T follicular helper cell (primary cell): ENCODE data around the gene NT5C.

Experiments used
- DNase-seq: peaks from one replicate; pipeline ENCODE4 v3.0.0-alpha.2; 2020; ENCODE audit warnings: low read depth

Gene NT5C

GRCh38 chr17:75091855-75092327 is 39.7 kb downstream of the NT5C start:
- no peak for DNase-seq

- DNase-seq = no peak
Observed at GRCh38 chr17:75090871-75091854, 40.4 kb downstream of the NT5C start.

GRCh38 chr17:75088465-75089417 is 42.8 kb downstream of the NT5C start:
- DNase-seq = no peak

- DNase-seq = no peak
Observed at GRCh38 chr17:75087558-75088453, 43.7 kb downstream of the NT5C start, which contains the start of gene SLC16A5. Gene SLC16A5 (plus strand): TSS chr17:75087954. CDS start chr17:75093637, 5,683 bp downstream.

- no peak for DNase-seq
Observed at GRCh38 chr17:75087182-75087557, 44.4 kb downstream of the NT5C start.

- no peak for DNase-seq
Observed at GRCh38 chr17:75086496-75087181, 44.9 kb downstream of the NT5C start.

- DNase-seq = no peak
Observed at GRCh38 chr17:75084039-75084660, 47.4 kb downstream of the NT5C start.

GRCh38 chr17:75082683-75083082 is 48.9 kb downstream of the NT5C start:
- DNase-seq = no peak

- DNase-seq = no peak
Observed at GRCh38 chr17:75081611-75082540, 49.7 kb downstream of the NT5C start.
